Activated CD4-positive, CD25-positive, alpha-beta regulatory T cell treated with anti-CD3 and anti-CD28 coated beads, Interleukin-2, amount 50 U/mL, for 24 hours (primary cell): ENCODE measurements around the gene UQCRC1.

ENCODE experiments used
- ATAC-seq, 2 donors: fragments of 150-1000 bp; cut with Tn5 transposase; one replicate each; pipeline ENCODE4 v1.10.0; 2021; ENCODE audit warnings: mild to moderate bottlenecking in 1 of 2, moderate library complexity in 1 of 2

The UQCRC1 gene

GRCh38 chr3:48569808-48570450 is 39.5 kb downstream of the UQCRC1 start:
- no peak for ATAC-seq

GRCh38 chr3:48569400-48569799 is 40.0 kb downstream of the UQCRC1 start:
- ATAC-seq, result no peak

- ATAC-seq, result no peak
Observed at GRCh38 chr3:48568476-48568875, 41.0 kb downstream of the UQCRC1 start.

GRCh38 chr3:48567500-48567899 is 41.9 kb downstream of the UQCRC1 start:
- ATAC-seq, result no peak

- ATAC-seq, result no peak
Observed at GRCh38 chr3:48567090-48567489, 42.4 kb downstream of the UQCRC1 start.

- ATAC-seq, result no peak
Observed at GRCh38 chr3:48566401-48566760, 43.1 kb downstream of the UQCRC1 start.

GRCh38 chr3:48565591-48566400 is 43.6 kb downstream of the UQCRC1 start:
- ATAC-seq, result no peak

GRCh38 chr3:48565186-48565585 is 44.3 kb downstream of the UQCRC1 start:
- no peak for ATAC-seq

GRCh38 chr3:48564667-48565066 is 44.8 kb downstream of the UQCRC1 start:
- no peak for ATAC-seq

- ATAC-seq, result peak; percentile 26 to 36
Observed at GRCh38 chr3:48564022-48564421, 45.4 kb downstream of the UQCRC1 start.

GRCh38 chr3:48563382-48563918 is 46.0 kb downstream of the UQCRC1 start, which contains the start of gene UCN2:
TSS of gene UCN2 (minus strand) at chr3:48563781. CDS start at chr3:48563124, 657 bp downstream.
- no peak for ATAC-seq

- no peak for ATAC-seq
Observed at GRCh38 chr3:48562367-48563095, 46.9 kb downstream of the UQCRC1 start.

- ATAC-seq, result no peak
Observed at GRCh38 chr3:48561045-48561736, 48.3 kb downstream of the UQCRC1 start.

GRCh38 chr3:48560648-48561018 is 48.8 kb downstream of the UQCRC1 start:
- ATAC-seq, result no peak

- ATAC-seq, result no peak
Observed at GRCh38 chr3:48558493-48559134, 50.8 kb downstream of the UQCRC1 start.

GRCh38 chr3:48556796-48557626 is 52.4 kb downstream of the UQCRC1 start, which contains the start of gene PFKFB4:
TSS of gene PFKFB4 (minus strand) at chr3:48556803. CDS start at chr3:48556777, 26 bp downstream.
- ATAC-seq, result peak; percentile 90 to 94

- no peak for ATAC-seq
Observed at GRCh38 chr3:48555949-48556795, 53.3 kb downstream of the UQCRC1 start.

GRCh38 chr3:48555231-48555948 is 54.1 kb downstream of the UQCRC1 start:
- ATAC-seq, result no peak
